T-helper 2 cell treated with Interferon-gamma antibody and Interleukin-4, amounts not matched to agents 100 ng/mL and 5 ng/mL, for 36 hours (primary cell): ENCODE results near the gene CETN3. TPM values are rescaled to one million over a fixed set of nuclear protein-coding genes. Genes with fewer than 3 reads are reported as not detected.

ENCODE experiments used
- total RNA-seq: library from RNA; stranded (reverse); gene quantifications from 2 replicates; pipeline ENCODE4 v1.2.3, GENCODE V29; 2022

CETN3 gene
- total RNA-seq, 1 donor from 2014 or later, result 32.2 TPM

Other genes with a start within 250 kb of the CETN3 start
- gene MBLAC2, start 65.0 kb upstream of the CETN3 start, total RNA-seq, result 6.0 TPM in 2 replicates
- gene POLR3G, start 65.1 kb upstream of the CETN3 start, total RNA-seq, result 5.8 and 6.6 TPM in 2 replicates
- gene LYSMD3, start 119.8 kb upstream of the CETN3 start, total RNA-seq, result 22.8 and 22.9 TPM in 2 replicates
- gene ADGRV1, start 149.0 kb upstream of the CETN3 start, total RNA-seq, result 0.02 and 0.59 TPM in 2 replicates